ENCODE measurements around the gene SNX9.

Gene SNX9

DNA sequence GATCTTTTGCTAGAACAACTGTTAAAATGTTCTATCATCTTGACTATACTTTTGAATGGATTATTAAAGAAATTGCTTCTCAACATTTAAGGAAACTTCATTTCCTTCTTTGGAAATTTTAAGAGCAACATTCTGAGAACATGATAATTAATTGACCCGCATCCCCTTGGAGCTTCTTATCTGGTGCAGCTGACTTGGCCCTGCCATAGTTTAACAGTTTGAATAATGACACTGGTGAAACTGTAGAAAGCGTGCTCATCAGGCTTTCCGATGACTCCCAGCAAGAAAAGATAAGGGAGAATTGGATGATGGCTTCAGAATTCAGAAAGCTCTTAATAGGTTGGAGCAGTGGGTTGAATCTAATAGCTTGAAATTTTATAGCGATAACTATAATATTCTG, 38.1 kb downstream of the SNX9 start:
- DNase-seq: no peak

DNA sequence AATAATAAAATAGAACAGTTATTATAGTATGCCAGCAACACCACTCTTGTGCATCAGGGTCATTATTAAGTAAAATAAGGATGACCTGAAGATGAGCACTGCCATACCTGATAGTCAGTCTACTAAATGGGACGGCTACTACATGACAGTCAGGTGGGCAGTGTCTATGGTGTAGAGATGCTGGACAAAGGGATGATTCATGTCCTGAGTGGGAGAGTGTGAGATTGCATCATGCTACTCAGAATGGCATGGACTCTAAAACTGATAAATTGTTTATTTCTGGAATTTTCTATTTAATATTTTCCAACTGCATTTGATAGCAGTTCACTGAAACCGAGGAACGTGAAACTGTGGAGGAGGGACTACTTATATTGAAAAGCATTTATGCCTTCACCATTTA, 38.8 kb downstream of the SNX9 start:
- no peak for DNase-seq

DNA sequence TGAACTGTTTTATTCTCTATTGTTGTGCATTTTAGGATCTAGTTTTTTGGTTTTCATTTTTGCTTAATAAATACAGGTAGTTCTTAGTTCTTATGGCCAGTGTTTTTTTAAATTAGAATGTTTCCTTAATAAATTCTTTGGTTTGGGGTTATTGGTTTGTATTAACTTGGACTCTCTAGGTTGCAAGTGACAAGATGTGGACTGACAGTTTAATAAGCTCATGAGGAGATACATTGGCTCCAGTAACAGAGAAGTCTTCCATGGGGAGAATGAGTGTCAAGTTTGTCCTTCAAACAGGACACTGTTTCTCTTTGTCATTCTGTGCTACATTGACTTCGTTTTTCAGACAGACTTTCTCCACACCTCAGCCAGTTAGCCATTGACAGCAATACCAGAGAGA, 39.7 kb downstream of the SNX9 start:
- DNase-seq: no peak

DNA sequence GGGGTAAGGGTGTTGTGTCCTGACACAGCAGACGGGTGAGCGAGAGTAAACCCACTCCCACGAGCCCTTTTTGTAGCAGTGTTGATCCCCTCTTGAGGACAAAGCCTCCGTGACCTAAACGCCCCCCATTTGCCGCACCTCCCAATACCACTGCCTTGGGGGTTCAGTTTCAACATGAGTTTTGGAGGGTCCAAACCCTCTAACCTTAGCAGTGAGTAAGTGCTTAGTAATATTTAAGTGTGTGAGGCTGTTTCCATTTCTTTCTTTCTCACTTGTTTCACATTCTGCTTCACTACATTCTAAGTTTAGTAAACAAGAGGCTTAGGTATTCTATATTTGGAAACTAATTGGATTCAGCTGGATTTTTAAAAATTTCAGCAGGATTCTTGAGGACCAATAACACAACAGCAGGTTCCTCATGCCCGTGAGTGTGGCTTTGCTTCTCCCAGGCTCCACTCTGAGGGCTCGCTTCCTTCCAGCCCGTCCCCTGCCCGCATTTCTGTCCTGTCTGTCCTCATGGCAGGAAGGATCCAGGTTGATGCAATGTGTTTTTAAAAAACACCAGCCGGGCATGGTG, 41.2 kb downstream of the SNX9 start:
- DNase-seq: no peak

DNA sequence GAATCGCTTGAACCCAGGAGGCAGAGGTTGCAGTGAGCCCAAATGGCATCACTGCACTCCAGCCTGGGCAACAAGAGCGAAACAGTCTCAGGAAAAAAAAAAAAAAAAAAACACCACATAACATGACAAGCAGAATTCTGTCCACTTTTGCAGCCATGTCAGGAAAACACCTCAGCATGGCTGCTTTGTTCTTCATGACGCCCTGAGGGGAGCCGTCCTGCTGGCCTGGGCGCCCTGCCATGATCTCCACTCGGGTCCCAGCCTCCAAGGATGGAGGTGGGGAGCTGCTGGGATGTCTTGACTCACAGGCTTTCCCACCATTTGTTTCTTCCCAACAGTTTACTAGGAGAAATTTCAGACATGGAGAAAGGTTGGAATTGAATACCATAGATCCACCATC, 42.2 kb downstream of the SNX9 start:
- no peak for DNase-seq

DNA sequence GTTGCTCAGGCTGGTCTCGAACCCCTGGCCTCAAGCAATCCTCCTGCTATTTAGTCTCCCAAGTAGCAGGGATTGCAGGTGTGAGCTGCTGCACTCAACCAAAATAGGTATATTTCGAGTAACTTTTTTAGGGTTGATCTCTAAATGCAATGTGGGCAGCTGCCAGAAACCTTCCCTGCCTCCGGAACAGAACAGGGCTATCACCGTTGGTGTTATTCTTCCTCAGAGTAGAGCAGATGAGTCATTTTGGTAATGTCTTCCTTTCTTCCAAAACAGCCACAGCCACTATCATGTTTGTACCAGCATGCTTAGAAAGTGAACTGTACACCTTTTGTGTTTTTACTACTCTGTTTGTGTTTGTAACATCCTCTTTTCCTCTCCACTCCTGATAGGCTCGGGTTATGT, 44.1 kb downstream of the SNX9 start:
- DNase-seq: peak in 1 of 2 donors; percentile 29

DNA sequence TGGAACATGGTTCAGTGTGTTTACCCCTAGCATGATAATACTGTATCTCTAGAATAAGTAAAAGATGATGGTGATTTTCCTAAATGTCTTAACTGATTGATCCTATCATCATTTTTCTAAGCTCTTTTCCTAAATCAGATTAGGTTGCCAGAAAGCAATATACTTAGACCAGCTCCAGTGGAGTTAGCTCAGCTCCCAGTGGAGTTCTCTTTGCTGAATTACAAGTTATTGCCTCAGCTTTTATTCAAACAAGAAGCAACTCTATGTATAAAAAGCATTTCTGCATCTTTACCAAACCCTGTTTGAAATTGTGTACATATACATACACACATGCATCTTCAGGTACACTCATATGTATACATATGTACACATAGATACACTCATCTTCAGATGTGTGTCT, 44.9 kb downstream of the SNX9 start:
- no peak for DNase-seq

DNA sequence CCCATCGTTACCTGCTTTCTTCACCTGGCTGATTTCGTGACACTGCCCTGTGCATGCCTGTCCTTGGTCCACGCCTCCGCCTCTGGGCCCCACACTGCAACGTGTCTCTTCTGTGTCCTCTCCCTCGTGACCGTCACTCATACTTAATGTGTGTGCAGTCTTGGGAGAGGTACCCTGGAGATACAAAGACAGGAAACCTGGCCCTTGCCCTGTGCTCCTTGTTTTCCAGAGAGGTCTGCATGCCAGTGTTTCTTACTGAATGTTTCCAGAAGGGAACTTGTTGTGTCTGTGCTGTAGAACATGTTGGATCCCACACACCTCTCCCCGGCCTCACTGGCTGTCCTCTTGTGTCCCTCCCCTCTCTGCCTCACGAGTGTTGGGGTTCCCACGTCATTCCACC, 45.8 kb downstream of the SNX9 start:
- DNase-seq: no peak

DNA sequence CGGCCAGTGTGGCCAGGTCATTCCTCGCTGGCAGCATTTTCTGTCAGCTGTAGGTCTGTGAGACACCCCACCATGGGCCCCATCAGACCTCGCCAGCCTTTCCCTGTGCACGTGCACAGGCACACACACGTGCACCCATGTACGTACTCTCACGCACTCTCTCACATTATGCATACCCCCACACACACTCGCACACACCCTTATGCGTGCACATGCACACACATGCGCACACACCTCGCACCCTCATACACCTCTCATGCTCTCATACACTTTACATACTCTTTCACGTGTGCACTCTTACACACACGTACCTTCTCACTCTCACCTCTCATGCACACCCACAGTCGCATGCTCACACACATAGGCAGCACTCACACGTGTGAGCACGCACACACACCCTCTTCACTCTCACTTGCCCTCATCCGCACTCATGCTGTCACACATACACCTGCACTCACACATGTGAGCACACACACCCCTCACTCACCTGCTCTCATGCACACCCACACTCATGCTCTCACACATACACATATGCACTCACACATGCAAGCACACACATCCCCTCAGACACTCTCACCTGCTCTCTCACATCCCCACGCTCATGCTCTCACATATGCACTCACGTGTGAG, 46.7 kb downstream of the SNX9 start:
- no peak for DNase-seq

DNA sequence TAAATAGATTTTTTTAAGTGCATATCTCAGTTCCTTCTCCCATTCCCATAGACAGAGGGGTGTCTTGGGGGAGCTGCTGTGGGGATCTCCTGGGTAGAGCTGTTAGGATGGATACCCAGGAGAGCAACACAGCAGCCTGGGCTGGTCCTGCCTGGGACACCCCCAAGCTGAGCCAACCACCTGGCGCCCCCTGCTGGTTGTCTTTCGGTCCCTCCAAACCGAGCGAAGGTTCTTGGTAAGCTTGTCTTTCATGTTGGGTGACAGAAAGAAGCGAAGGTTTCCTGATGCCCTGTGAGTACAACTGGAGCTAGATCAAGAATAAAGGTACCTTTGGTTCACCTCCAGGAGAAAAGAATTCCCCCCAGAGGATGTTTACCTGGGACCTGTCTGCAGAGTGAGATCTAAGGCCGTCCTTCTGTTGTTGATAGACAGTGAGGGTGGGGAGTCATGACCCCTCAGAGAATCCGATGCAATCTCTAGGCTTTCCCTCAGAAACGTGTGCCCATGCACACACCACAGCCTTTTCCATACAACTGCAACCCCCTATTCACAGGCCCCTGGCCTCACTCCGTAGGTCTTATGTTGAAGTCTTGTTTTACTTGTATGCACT, 50.8 kb downstream of the SNX9 start:
- peak; percentile 89 to 93 for DNase-seq

DNA sequence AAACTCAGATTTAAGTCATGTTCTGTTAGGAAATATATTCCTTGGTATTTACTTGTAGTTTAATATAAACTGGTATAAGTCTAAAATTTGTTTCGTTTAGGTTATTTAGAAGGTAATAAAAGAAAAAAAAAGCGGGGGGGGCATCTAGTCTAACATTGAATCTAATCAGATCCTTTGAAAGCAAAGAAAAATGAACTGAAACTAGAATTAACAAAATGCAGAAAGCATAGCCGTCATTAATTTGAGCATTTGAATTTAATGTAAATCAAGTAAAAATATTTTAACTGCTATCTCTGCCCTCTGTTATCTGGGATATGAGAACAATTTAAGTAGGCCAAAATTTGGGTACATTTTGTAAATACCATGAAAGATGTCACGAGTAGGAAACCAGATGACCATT, 54.1 kb downstream of the SNX9 start:
- DNase-seq: no peak

DNA sequence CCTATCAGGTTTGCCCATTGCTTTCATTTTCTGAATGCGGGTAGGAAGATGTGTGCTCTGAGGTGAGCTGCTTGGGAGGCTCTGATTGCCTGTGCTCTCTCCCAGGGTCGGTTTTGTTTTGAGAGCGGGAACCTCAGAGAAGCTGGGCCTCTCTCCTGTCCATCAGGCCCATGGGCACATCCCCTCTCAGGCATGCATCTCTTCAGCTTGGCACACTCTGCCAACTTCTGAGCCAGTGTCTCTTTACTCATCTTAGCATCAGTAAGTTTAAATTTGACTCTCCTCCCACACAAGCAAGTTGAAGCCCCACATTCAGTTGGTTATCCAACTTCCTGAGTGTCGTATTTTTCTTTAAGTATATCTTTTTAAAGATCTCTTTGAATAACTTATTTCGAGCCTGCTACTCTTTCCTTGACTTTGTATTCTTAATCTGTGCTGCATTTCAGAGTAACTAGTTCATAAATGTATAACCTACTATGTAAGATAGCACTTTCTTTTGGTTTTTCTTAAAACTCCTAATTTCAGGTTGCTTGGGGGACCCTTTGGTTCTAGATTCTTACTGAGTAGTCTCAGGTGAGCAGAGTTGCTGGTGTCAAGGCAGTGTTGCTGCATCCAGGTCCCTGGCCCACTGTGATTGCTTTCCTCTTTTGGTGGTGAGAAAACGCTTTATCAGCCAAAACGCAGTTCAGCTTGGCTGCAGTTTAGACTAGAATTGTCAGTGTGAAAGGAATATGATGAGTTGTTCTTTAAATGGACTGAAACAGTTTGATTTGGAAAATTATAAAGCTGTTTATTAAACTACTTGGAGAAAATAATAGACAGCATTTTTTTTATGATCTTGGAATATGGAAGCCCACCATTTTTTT, 54.8 kb downstream of the SNX9 start:
- no peak for DNase-seq

DNA sequence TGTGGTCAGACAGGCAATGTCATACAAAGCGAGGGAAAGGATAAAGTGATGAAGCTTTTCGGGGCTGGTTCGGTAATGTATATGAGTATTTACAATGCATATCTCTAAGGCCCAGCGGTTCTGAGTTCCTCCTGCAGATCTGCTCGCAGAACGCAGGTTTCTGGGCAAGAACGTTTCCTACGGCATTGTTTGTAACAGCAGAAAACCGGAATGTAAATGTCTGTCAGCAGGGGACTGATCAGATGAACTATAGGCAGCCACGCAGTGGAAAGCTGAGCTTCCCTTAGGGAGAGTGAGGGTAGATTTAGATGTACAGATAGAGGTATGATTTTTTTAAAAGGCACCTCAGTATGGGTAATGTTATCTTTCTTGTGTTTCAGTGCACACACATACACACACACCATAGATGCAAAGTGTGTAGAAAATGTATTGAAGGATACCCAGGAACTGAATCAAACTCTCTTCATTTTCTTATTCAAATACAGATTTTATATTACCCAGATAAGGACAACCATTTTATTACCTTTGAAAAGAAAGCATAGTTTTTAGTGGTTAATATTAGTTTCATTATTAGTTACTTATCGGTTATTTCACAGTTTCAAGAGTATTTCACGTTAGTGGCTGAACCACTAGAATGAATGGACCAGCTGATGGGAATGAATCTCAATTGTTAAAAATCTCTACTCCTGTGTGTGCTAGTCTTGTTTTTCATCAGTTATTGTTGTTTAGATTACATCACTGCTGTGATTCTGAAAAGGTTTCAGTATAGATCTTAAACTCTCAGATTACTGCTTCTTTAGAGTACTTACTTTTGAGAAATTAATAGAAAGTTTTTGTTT, 56.2 kb downstream of the SNX9 start:
- no peak for DNase-seq

DNA sequence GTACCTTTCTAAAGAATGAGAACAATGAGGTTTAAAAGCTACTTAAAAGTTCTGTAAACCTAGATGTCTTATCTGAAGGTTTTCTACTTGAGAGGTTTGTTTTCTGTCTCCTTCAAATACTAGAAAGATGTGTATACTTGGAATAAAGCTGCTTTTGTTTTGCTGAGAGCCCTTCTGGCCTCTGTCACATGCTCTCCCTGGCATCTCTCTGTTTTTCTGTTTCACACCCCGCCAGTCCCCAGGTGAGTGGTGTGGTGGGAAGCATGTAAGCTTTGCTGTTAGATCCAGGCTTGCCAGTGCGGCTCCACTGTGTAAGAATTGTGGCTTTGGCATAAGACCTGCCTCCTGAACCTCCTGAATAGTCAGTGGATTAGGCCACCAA, 56.8 kb downstream of the SNX9 start:
- no peak for DNase-seq

DNA sequence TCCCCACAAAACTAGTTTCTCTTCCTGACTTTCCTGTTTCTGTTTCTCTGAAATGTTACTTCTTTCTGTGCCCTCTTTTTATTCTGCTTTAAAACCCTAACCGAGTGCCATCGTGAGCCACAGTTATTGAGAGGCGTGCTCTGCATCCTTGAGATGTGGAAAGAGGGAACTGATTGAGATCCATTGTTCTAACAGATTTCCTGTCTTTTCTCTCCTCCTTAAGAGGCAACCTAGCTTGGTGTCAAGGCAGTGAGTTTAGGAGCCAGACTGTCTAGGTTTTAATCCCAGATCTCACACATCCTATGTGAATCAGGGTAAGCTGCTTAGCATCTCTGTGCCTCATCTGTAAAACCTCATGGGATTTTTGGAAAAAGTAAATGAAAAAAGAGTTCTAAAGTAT, 57.5 kb downstream of the SNX9 start:
- no peak for DNase-seq

DNA sequence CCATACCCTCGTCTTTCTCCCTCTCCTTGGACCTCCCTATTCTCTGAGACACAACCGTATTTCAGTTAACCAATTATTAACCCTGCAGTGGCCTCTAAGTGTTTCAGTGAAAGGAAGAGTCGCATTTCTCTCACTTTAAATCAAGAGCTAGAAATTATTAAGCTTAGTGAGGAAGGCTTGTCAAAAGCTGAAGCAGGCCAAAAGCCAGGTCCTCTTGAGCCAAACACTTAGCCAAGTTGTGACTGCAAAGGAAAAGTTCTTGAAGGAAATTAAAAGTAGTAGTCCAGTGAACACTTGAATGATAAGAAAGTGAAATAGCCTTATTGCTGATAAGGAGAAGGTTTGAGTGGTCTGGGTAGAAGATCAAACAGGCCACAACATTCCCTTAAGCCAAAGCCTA, 58.3 kb downstream of the SNX9 start:
- no peak for DNase-seq

DNA sequence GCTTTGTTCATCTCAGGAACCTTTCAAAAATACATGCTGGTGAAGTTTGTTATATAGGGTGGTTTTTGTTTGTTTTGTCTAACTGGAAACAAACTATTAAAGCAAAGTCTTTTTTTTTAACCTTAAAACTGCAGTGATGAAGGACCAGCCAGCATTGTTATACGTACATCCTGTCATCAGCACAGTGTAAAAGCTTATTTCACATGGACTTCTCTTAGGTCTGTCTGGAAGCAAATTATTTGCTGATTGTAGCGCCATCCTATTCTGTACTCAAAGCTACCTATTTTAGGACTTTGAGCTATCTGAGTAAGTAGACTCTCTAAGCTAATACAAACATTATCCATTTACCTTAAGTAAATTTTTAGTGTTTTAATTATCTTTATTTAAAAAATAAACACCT, 61.7 kb downstream of the SNX9 start:
- DNase-seq: no peak

DNA sequence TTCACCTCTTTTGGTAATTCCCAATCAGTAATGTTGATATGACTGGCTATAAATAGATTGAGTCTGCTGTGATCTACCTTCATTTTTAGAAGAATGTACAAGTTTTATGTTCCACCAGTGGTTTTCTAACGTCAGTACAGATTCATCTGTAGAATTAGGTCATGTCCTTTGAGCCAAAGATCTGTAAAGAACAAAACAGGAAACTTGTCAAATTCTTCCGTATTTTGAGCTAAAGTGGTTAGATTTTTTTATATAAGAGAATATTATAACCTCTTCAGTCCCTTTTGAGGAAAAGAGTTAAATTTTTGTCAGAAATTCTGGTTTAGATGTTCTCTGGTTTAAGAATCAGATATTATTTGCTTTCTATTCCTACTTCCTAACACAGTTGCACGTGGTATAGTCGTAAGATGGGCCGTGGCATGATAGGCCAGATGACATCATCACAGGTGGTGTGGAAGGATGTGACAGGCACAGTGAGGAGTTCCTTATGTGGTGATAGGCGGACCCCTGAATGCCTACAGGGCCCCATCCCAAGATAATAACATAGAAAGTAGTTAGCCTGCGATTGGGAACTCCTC, 62.3 kb downstream of the SNX9 start:
- peak; percentile 51 to 53 for DNase-seq

DNA sequence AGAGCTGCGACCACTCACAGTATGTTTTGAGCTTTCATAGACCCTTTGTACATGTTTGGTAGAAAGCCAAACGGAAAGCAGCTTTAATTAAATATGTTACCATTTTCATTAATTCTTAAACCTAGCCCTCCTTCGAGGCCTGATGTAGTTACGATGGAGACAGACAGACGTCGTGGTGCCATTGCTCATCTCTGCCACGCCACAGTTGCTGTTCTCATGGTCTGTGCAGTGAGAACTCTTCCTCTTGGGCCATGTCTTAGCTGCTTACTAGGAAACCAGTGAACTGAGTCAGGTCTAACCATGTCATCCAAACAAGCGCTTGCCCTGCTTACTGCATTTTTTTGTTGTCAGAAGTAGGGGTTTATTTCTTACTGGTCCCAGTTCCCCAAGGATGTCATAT, 62.8 kb downstream of the SNX9 start:
- DNase-seq: peak in 1 of 2 donors; percentile 21

DNA sequence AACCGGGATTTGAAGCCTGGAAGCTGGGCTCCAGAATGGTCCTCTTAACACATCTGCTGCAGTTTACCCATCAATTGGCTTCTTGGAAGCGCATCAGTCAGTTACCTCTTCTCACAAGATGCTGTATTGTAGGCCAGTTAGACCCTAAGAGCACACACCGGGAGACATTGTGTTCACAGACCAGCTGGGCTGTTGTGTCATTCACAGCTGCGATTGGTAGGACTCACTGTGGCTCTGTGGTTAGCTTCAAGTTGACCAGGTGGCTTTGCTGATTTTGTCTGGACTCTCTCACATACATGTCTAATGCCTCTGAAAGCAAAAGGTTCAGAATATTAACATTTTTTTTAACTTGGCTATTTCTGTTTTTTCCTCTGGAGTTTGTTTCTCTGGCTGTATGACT, 64.8 kb downstream of the SNX9 start:
- DNase-seq: no peak

DNA sequence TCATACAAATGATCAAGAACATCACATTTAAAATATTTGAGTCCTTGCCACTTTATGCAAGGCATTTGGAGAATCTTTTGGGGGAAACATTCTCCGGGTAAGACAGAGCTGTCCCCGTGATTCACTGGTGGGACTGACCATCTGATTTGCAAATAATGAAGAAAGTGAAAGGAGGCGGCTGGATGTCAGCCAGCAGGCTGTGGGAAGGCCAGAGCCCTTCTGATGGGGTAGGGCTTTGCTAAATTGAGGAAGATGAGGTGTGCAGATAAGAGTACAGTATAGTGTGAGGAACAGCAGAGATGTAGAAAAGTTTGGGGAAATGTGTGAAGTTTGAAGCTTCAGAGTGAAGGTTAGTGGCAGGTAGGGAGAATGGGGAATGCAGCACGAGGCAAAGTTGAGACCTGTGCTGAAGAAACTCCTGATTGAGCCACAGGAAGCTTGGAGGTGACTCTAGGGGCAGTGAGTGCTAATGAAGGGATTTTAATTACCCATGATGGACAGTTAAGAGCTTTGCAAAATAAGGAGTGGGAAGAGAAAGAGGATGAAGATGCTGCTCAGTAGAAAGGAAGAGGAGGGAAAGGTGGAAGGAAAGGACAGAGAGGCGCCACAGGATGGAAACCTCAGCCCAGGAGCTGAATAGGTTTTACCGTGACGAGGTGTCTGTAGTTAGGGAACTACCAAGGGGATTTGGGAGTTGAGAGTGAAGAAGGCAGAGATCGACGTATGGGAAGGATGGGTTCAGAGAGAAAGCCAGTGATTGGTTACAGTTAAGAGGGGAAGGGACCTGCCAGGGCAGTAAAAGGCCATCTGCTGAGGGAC, 68.7 kb downstream of the SNX9 start:
- no peak for DNase-seq

Measured in stimulated activated CD4-positive, alpha-beta T cell treated with anti-CD3 and anti-CD28 coated beads, Interleukin-2, amount 100 ng/mL, for 24 hours (primary cell).